PC-3 (cell line): ENCODE results near the gene SLC16A7. TPM values are rescaled to one million over a fixed set of nuclear protein-coding genes. Genes with fewer than 3 reads are reported as not detected.

Experiments used
- ATAC-seq: fragments of 200-7000 bp; cut with Tn5 transposase; 2 replicates; pipeline ENCODE4 v1.9.1; 2020; ENCODE audit warnings: mild to moderate bottlenecking, moderate library complexity
- BruUV-seq: library from RNA; stranded (reverse); fragments of 400-500 nt; replicated peaks from 2 replicates; lab custom pipeline; 2021; lab: Mats Ljungman, UMichigan
- CTCF ChIA-PET: fragments of 300-600 bp; sonication (Branson Sonifier 250); formaldehyde crosslinking; loops from one replicate; lab custom pipeline; 2022; ENCODE audit warnings: antibody characterized with exemption; lab: Charles Lee
- POLR2A ChIA-PET: fragments of 300-600 bp; sonication (Branson Sonifier 250); formaldehyde crosslinking; loops from one replicate; lab custom pipeline; 2022; ENCODE audit warnings: antibody characterized with exemption; ENCODE audit not compliant: unreplicated experiment; lab: Charles Lee
- DNase-seq: peaks from one replicate; pipeline ENCODE4 v3.0.0-alpha.2; 2015
- H2AFZ ChIP-seq: fragments of 300-600 bp; sonication (generic); 2 replicates; pipeline ENCODE4 v1.6.0; 2016; ENCODE audit warnings: antibody characterized with exemption, low read length
- H3F3A ChIP-seq: fragments of 300-600 bp; sonication (generic); one replicate; pipeline ENCODE4 v1.6.0; 2017; ENCODE audit warnings: antibody characterized with exemption, low read length, control low read depth, mild to moderate bottlenecking; ENCODE audit not compliant: unreplicated experiment
- H3K27ac ChIP-seq: fragments of 300-600 bp; sonication (generic); 2 replicates; pipeline ENCODE4 v1.5.1; 2016; ENCODE audit warnings: mild to moderate bottlenecking, low read length
- H3K27me3 ChIP-seq: fragments of 300-600 bp; sonication (generic); 2 replicates; pipeline ENCODE4 v1.6.1; 2016; ENCODE audit warnings: low read length, mixed read lengths
- H3K36me3 ChIP-seq: fragments of 300-600 bp; sonication (generic); 2 replicates; pipeline ENCODE4 v1.6.1; 2016; ENCODE audit warnings: low read depth, mixed run types, low read length, mixed read lengths
- H3K4me1 ChIP-seq: fragments of 300-600 bp; sonication (generic); 2 replicates; pipeline ENCODE4 v1.5.1; 2016; ENCODE audit warnings: low read length; ENCODE audit not compliant: insufficient read depth
- H3K4me2 ChIP-seq: fragments of 300-600 bp; sonication (generic); 2 replicates; pipeline ENCODE4 v1.6.0; 2016; ENCODE audit warnings: low read length
- H3K4me3 ChIP-seq: fragments of 300-600 bp; sonication (generic); 2 replicates; pipeline ENCODE4 v1.5.1; 2016; ENCODE audit warnings: mild to moderate bottlenecking, low read length, mixed read lengths
- H3K79me2 ChIP-seq: fragments of 300-600 bp; sonication (generic); 2 replicates; pipeline ENCODE4 v1.6.1; 2017; ENCODE audit warnings: low read length, mixed read lengths
- H3K9ac ChIP-seq: fragments of 300-600 bp; sonication (generic); 2 replicates; pipeline ENCODE4 v1.6.0; 2016; ENCODE audit warnings: mild to moderate bottlenecking, low read length
- H3K9me2 ChIP-seq: fragments of 300-600 bp; sonication (generic); replicated peaks from 2 replicates; pipeline ENCODE4 v1.6.1; 2016; ENCODE audit warnings: mixed run types, low read length, mixed read lengths
- H3K9me3 ChIP-seq: fragments of 300-600 bp; sonication (generic); 2 replicates; pipeline ENCODE4 v1.6.1; 2016; ENCODE audit warnings: low read length, mixed read lengths
- H4K20me1 ChIP-seq: fragments of 300-600 bp; sonication (generic); 2 replicates; pipeline ENCODE4 v1.6.1; 2016; ENCODE audit warnings: low read length, mixed read lengths
- CTCF ChIP-seq: fragments of 300-600 bp; sonication (generic); conservative IDR thresholded peaks from 2 replicates; pipeline ENCODE4 v1.5.1; 2017; ENCODE audit warnings: antibody characterized with exemption, low read depth, mild to moderate bottlenecking, low read length
- EZH2 ChIP-seq: fragments of 300-600 bp; sonication (generic); IDR thresholded peaks from one replicate; pipeline ENCODE4 v1.6.1; 2017; ENCODE audit warnings: antibody characterized with exemption, mild to moderate bottlenecking, low read length; ENCODE audit not compliant: unreplicated experiment
- EZH2phosphoT487 ChIP-seq: fragments of 300-600 bp; sonication (generic); IDR thresholded peaks from 2 replicates; pipeline ENCODE4 v1.6.1; 2018; ENCODE audit warnings: mild to moderate bottlenecking, antibody characterized with exemption, low read length, borderline replicate concordance
- intact Hi-C: fragments of 100-400 bp; cut with micrococcal nuclease; formaldehyde crosslinking; loops from 2 replicates; pipeline ENCODE4 v1.9.0; 2023
- total RNA-seq: library from RNA; depleted of rRNA; stranded (reverse); fragments of >200 nt; gene quantifications from 2 replicates; pipeline ENCODE4 v1.2.3, GENCODE V29; 2014

The SLC16A7 gene
- total RNA-seq, 1 experiment from 2014 or later: 11.4 TPM

GRCh38 chr12:59575826-59576225 lies 20.0 kb upstream of the SLC16A7 start:
- no peak overlapping the region for H2AFZ ChIP-seq
- CTCF ChIA-PET: no interaction called here
- no TSS peak for BruUV-seq
- POLR2A ChIA-PET: no interaction called here
- H3K79me2 ChIP-seq: no peaks in the 10 kb centered on the region
- H3K27me3 ChIP-seq: 0 out of 2 replicates have a peak, but pooled peaks cover 3% of the 10 kb centered on the region
- H3K9ac ChIP-seq: no peak overlapping the region
- intact Hi-C loops: no loop called here
- no peak for DNase-seq
- no peaks in the 10 kb centered on the region for H3K36me3 ChIP-seq
- no peaks in the 10 kb centered on the region for H3K9me2 ChIP-seq
- no peaks in the 10 kb centered on the region for H3K9me3 ChIP-seq
- no peak for ATAC-seq
- H3K4me2 ChIP-seq: no peak overlapping the region
- no peak overlapping the region for H3K4me3 ChIP-seq
- TF ChIP-seq EZH2: no peak
- no peak for TF ChIP-seq CTCF
- no peak for TF ChIP-seq EZH2phosphoT487
- no peak overlapping the region for H3K27ac ChIP-seq
- H4K20me1 ChIP-seq: no peaks in the 10 kb centered on the region
- H3K4me1 ChIP-seq: no peaks in the 10 kb centered on the region
- H3F3A ChIP-seq: no peaks in the 10 kb centered on the region

GRCh38 chr12:59578254-59578653 lies 17.6 kb upstream of the SLC16A7 start:
- CTCF ChIA-PET: no interaction called here
- BruUV-seq: no TSS peak
- no peaks in the 10 kb centered on the region for H3K36me3 ChIP-seq
- H3F3A ChIP-seq: no peaks in the 10 kb centered on the region
- no peak overlapping the region for H2AFZ ChIP-seq
- DNase-seq: no peak
- H3K79me2 ChIP-seq: no peaks in the 10 kb centered on the region
- no peak overlapping the region for H3K9ac ChIP-seq
- H3K4me2 ChIP-seq: no peak overlapping the region
- intact Hi-C loops: no loop called here
- H3K27me3 ChIP-seq: 0 out of 2 replicates have a peak, but pooled peaks cover 3% of the 10 kb centered on the region
- H3K9me2 ChIP-seq: no peaks in the 10 kb centered on the region
- ATAC-seq: no peak
- no peaks in the 10 kb centered on the region for H3K4me1 ChIP-seq
- H3K27ac ChIP-seq: no peak overlapping the region
- TF ChIP-seq CTCF: no peak
- POLR2A ChIA-PET: no interaction called here
- no peak overlapping the region for H3K4me3 ChIP-seq
- no peaks in the 10 kb centered on the region for H3K9me3 ChIP-seq
- H4K20me1 ChIP-seq: no peaks in the 10 kb centered on the region

GRCh38 chr12:59579631-59580030 lies 16.2 kb upstream of the SLC16A7 start:
- ChIA-PET POLR2A (no interaction called here), CTCF (no interaction called here)
- no TSS peak for BruUV-seq
- Histone ChIP-seq H4K20me1 (no peaks in the 10 kb centered on the region), H3K9me2 (no peaks in the 10 kb centered on the region), H3K9ac (no peak overlapping the region), H3F3A (no peaks in the 10 kb centered on the region), H3K4me3 (no peak overlapping the region), H3K79me2 (no peaks in the 10 kb centered on the region), H3K27me3 (0 out of 2 replicates have a peak, but pooled peaks cover 3% of the 10 kb centered on the region), H2AFZ (no peak overlapping the region), H3K36me3 (no peaks in the 10 kb centered on the region), H3K9me3 (no peaks in the 10 kb centered on the region), H3K27ac (no peak overlapping the region), H3K4me2 (no peak overlapping the region), H3K4me1 (no peaks in the 10 kb centered on the region)
- intact Hi-C loops: no loop called here
- DNase-seq (no peak), ATAC-seq (no peak)
- TF ChIP-seq CTCF (no peak), EZH2phosphoT487 (no peak), EZH2 (no peak)
